Forelimb muscle (tissue), 1 donor: Measurements from ENCODE around the gene FAM110D. TPM values are rescaled to one million over a fixed set of nuclear protein-coding genes. Genes with fewer than 3 reads are reported as not detected.

Experiments used
- DNase-seq: peaks from one replicate; pipeline ENCODE4 v3.0.0-alpha.2; 2013; ENCODE audit warnings: low read depth
- polyA plus RNA-seq: library from polyadenylated mRNA; unstranded; fragments of 120-200 nt; gene quantifications from one replicate; pipeline ENCODE4 v1.2.1, GENCODE V29; 2013; ENCODE audit not compliant: insufficient read length

Gene FAM110D
- polyA plus RNA-seq, 1 donor = 0.76 TPM

- no peak for DNase-seq
Measured at GRCh38 chr1:26163684-26164035, 4.8 kb downstream of the FAM110D start.

- no peak for DNase-seq
Measured at GRCh38 chr1:26164036-26164860, 5.4 kb downstream of the FAM110D start.

- DNase-seq = no peak
Measured at GRCh38 chr1:26164861-26165842, 6.3 kb downstream of the FAM110D start.

- DNase-seq = no peak
Measured at GRCh38 chr1:26166719-26167281, 7.9 kb downstream of the FAM110D start.

GRCh38 chr1:26168410-26169197 lies 9.7 kb downstream of the FAM110D start, which contains the start of gene C1orf232:
Gene C1orf232 (minus strand): TSS chr1:26168963. CDS start chr1:26168499, 464 bp downstream.
- no peak for DNase-seq

GRCh38 chr1:26169198-26169554 lies 10.3 kb downstream of the FAM110D start:
- no peak for DNase-seq

GRCh38 chr1:26169669-26170471 lies 11.0 kb downstream of the FAM110D start, which contains the start of gene ZNF593:
Gene ZNF593 (plus strand): TSS chr1:26169908. CDS start chr1:26169984, 76 bp downstream.
- peak; percentile 81 for DNase-seq

GRCh38 chr1:26170472-26170821 lies 11.6 kb downstream of the FAM110D start:
- DNase-seq = no peak

- no peak for DNase-seq
Measured at GRCh38 chr1:26171084-26172072, 12.5 kb downstream of the FAM110D start, which contains the start of gene ZNF593OS. Gene ZNF593OS (minus strand): TSS chr1:26171832. CDS start chr1:26171661, 171 bp downstream.

GRCh38 chr1:26175346-26175745 lies 16.5 kb downstream of the FAM110D start:
- DNase-seq = no peak

- no peak for DNase-seq
Measured at GRCh38 chr1:26177182-26177684, 18.4 kb downstream of the FAM110D start, which contains the start of gene CNKSR1. Gene CNKSR1 (plus strand): TSS chr1:26177491. CDS start chr1:26177548, 57 bp downstream.

- DNase-seq = no peak
Measured at GRCh38 chr1:26180010-26180506, 21.2 kb downstream of the FAM110D start.

- no peak for DNase-seq
Measured at GRCh38 chr1:26181586-26182382, 22.9 kb downstream of the FAM110D start.

- DNase-seq = no peak
Measured at GRCh38 chr1:26182383-26182696, 23.5 kb downstream of the FAM110D start.

- no peak for DNase-seq
Measured at GRCh38 chr1:26184086-26184485, 25.2 kb downstream of the FAM110D start.

GRCh38 chr1:26184883-26185282 lies 26.0 kb downstream of the FAM110D start:
- no peak for DNase-seq

- DNase-seq = no peak
Measured at GRCh38 chr1:26187882-26188281, 29.0 kb downstream of the FAM110D start.

GRCh38 chr1:26188477-26188876 lies 29.6 kb downstream of the FAM110D start:
- DNase-seq = no peak
